Testis (tissue), 3 donors: ENCODE measurements around the gene CTBP1. TPM values are rescaled to one million over a fixed set of nuclear protein-coding genes. Genes with fewer than 3 reads are reported as not detected.

Experiments used
- DNase-seq: peaks from one replicate; pipeline ENCODE4 v3.0.0-alpha.2; 2019
- H3K27ac ChIP-seq, 2 donors: fragments of 200-600 bp; sonication (generic); one replicate each; pipeline ENCODE4 v1.5.1; 2019
- H3K27me3 ChIP-seq: fragments of 200-600 bp; sonication (generic); one replicate; pipeline ENCODE4 v1.5.1; 2019
- H3K36me3 ChIP-seq: fragments of 200-600 bp; sonication (generic); one replicate; pipeline ENCODE4 v1.5.1; 2017; ENCODE audit warnings: low read depth; ENCODE audit errors: missing control alignments
- H3K4me1 ChIP-seq: fragments of 200-600 bp; sonication (generic); one replicate; pipeline ENCODE4 v1.5.1; 2019
- H3K4me3 ChIP-seq, 2 donors: fragments of 200-600 bp; sonication (generic); one replicate each; pipeline ENCODE4 v1.5.1; 2017 to 2019
- H3K9me3 ChIP-seq: fragments of 200-600 bp; sonication (generic); one replicate; pipeline ENCODE4 v1.5.1; 2017
- CTCF ChIP-seq, 3 experiments: fragments of 450-650 bp in 2 of 3; fragments of 200-600 bp in 1 of 3; sonication (generic) in 1 of 3; IDR thresholded peaks; one replicate each; pipeline ENCODE4 v1.5.1; 2016 to 2019; ENCODE audit warnings: antibody characterized with exemption in 3 of 3, mild to moderate bottlenecking in 2 of 3, moderate library complexity in 1 of 3
- POLR2A ChIP-seq: fragments of 450-650 bp; IDR thresholded peaks from one replicate; pipeline ENCODE4 v1.6.1; 2017; ENCODE audit warnings: antibody characterized with exemption, mild to moderate bottlenecking, moderate library complexity
- WGBS, 2 donors: methylation state at CpG; one replicate each; pipeline ENCODE4 v1.1.5; 2018; 5-methylcytosine and 5-hydroxymethylcytosine counted together
- intact Hi-C: fragments of 100-400 bp; cut with DNase I; formaldehyde crosslinking; loops from one replicate; pipeline ENCODE4 v1.15.1; 2023; ENCODE audit warnings: low total_unique reads
- polyA plus RNA-seq: library from polyadenylated mRNA; stranded (reverse); fragments of 350-450 nt; fragmentation: Illumina TruSeq; extraction: RNeasy Lipid Tissue Mini Kit (QIAGEN cat#74804); gene quantifications from one replicate; pipeline ENCODE4 v1.2.3, GENCODE V29; 2014; ENCODE audit warnings: low read depth, low replicate concordance; ENCODE audit not compliant: insufficient read depth
- total RNA-seq, 2 donors: library from RNA; depleted of rRNA; stranded (reverse); fragments of >200 nt; gene quantifications; one replicate each; pipeline ENCODE4 v1.2.3, GENCODE V29; 2016

The CTBP1 gene
- total and polyA plus RNA-seq, 3 donors from 2014 or later = 72.6 to 245 (median 240) TPM

GRCh38 chr4:1252928-1253492 is 4.1 kb upstream of the CTBP1 start:
- Histone ChIP-seq H3K9me3 (no peaks in the 10 kb centered on the region), H3K27ac (no peak overlapping the region), H3K4me3 (no peak overlapping the region), H3K4me1 (peaks cover 12% of the 10 kb centered on the region), H3K27me3 (no peaks in the 10 kb centered on the region), H3K36me3 (no peaks in the 10 kb centered on the region)
- TF ChIP-seq POLR2A (no peak), CTCF (IDR thresholded peaks at IDR 0.05) (no peak)
- intact Hi-C loops = no loop called here
- DNase-seq = no peak
- 94 to 95% methylated on average over 6 of the region's 6 CpGs for WGBS, 2 donors

GRCh38 chr4:1251773-1252066 is 2.8 kb upstream of the CTBP1 start:
- H3K4me1 ChIP-seq = peaks cover 20% of the 10 kb centered on the region
- H3K9me3 ChIP-seq = no peaks in the 10 kb centered on the region
- 85 to 96% methylated on average over 11 of the region's 11 CpGs for WGBS, 2 donors
- no peak for TF ChIP-seq POLR2A
- DNase-seq = no peak
- no peaks in the 10 kb centered on the region for H3K36me3 ChIP-seq
- no peak overlapping the region for H3K27ac ChIP-seq
- intact Hi-C loops = no loop called here
- H3K4me3 ChIP-seq = no peak overlapping the region
- H3K27me3 ChIP-seq = no peaks in the 10 kb centered on the region

GRCh38 chr4:1250921-1251772 is 2.2 kb upstream of the CTBP1 start:
- intact Hi-C loops = no loop called here
- WGBS, 2 donors = 73 to 77% methylated on average over 24 to 33 of the region's 33 CpGs
- TF ChIP-seq POLR2A (no peak), CTCF (IDR thresholded peaks at IDR 0.05) (no peak)
- Histone ChIP-seq H3K36me3 (no peaks in the 10 kb centered on the region), H3K9me3 (no peaks in the 10 kb centered on the region), H3K4me1 (peaks cover 25% of the 10 kb centered on the region), H3K27ac (no peak overlapping the region), H3K27me3 (no peaks in the 10 kb centered on the region), H3K4me3 (no peak overlapping the region)
- DNase-seq = no peak

GRCh38 chr4:1250527-1250812 is 1.5 kb upstream of the CTBP1 start:
- no peaks in the 10 kb centered on the region for H3K36me3 ChIP-seq
- H3K4me1 ChIP-seq = peaks cover 32% of the 10 kb centered on the region
- no peaks in the 10 kb centered on the region for H3K27me3 ChIP-seq
- H3K27ac ChIP-seq = no peak overlapping the region
- WGBS, 2 donors = 77% methylated on average over 6 to 7 of the region's 7 CpGs
- intact Hi-C loops = no loop called here
- TF ChIP-seq CTCF (IDR thresholded peaks at IDR 0.05) = no peak
- no peaks in the 10 kb centered on the region for H3K9me3 ChIP-seq
- DNase-seq = no peak
- peak overlapping the region in 1 of 2 donors; percentile 73 for H3K4me3 ChIP-seq

- no peak for DNase-seq
- WGBS, 2 donors = 16 to 20% methylated on average over 7 to 39 of the region's 39 CpGs
- H3K4me1 ChIP-seq = peaks cover 36% of the 10 kb centered on the region
- H3K27ac ChIP-seq = peak overlapping the region; percentile 88 to 95
- TF ChIP-seq CTCF (IDR thresholded peaks at IDR 0.05) (no peak), POLR2A (no peak)
- H3K9me3 ChIP-seq = no peaks in the 10 kb centered on the region
- intact Hi-C loops = loop anchor here (2.0 kb wide), 1 partner anchor 93 kb away; no protein-coding TSS in a partner anchor
- no peaks in the 10 kb centered on the region for H3K36me3 ChIP-seq
- no peaks in the 10 kb centered on the region for H3K27me3 ChIP-seq
- peak overlapping the region; percentile 73 for H3K4me3 ChIP-seq
Observed at GRCh38 chr4:1249731-1250526, 999 bp upstream of the CTBP1 start.
